NCI-H2227 (cell line): ENCODE measurements around the gene CFAP20.
"Not testable (repeated sequence)": the region's sequence is repeated elsewhere in the genome, so short reads cannot be mapped to it uniquely, and the experiment has no call there.

Source experiments
- DNase-seq: peaks from one replicate; lab custom pipeline; 2025; ENCODE audit not compliant: unreplicated experiment; lab: John Stamatoyannopoulos, UW

Gene CFAP20

GRCh38 chr16:58098207-58099096 is 30.7 kb downstream of the CFAP20 start:
- no peak for DNase-seq

GRCh38 chr16:58096249-58096648 is 32.9 kb downstream of the CFAP20 start:
- DNase-seq = no peak

GRCh38 chr16:58095575-58095960 is 33.6 kb downstream of the CFAP20 start:
- not testable (repeated sequence) for DNase-seq

GRCh38 chr16:58094791-58095574 is 34.2 kb downstream of the CFAP20 start:
- DNase-seq = no peak

- DNase-seq = no peak
Observed at GRCh38 chr16:58094026-58094425, 35.2 kb downstream of the CFAP20 start.

GRCh38 chr16:58090396-58090795 is 38.8 kb downstream of the CFAP20 start:
- not testable (repeated sequence) for DNase-seq

GRCh38 chr16:58088091-58088490 is 41.1 kb downstream of the CFAP20 start:
- no peak for DNase-seq

- DNase-seq = no peak
Observed at GRCh38 chr16:58087209-58087913, 41.8 kb downstream of the CFAP20 start.

- no peak for DNase-seq
Observed at GRCh38 chr16:58086381-58087208, 42.6 kb downstream of the CFAP20 start.

GRCh38 chr16:58085584-58086251 is 43.5 kb downstream of the CFAP20 start:
- DNase-seq = no peak

GRCh38 chr16:58085171-58085570 is 44.0 kb downstream of the CFAP20 start:
- no peak for DNase-seq

- no peak for DNase-seq
Observed at GRCh38 chr16:58084635-58085034, 44.5 kb downstream of the CFAP20 start.

- no peak for DNase-seq
Observed at GRCh38 chr16:58082381-58082780, 46.8 kb downstream of the CFAP20 start.

GRCh38 chr16:58080657-58081056 is 48.5 kb downstream of the CFAP20 start:
- DNase-seq = not testable (repeated sequence)

GRCh38 chr16:58077796-58078195 is 51.4 kb downstream of the CFAP20 start:
- no peak for DNase-seq

GRCh38 chr16:58076514-58076913 is 52.7 kb downstream of the CFAP20 start:
- DNase-seq = no peak

GRCh38 chr16:58074657-58075056 is 54.5 kb downstream of the CFAP20 start:
- DNase-seq = no peak

GRCh38 chr16:58073086-58073485 is 56.1 kb downstream of the CFAP20 start:
- DNase-seq = not testable (repeated sequence)

- not testable (repeated sequence) for DNase-seq
Observed at GRCh38 chr16:58072134-58072533, 57.0 kb downstream of the CFAP20 start.

GRCh38 chr16:58070585-58070984 is 58.6 kb downstream of the CFAP20 start:
- no peak for DNase-seq
